Lower leg skin (tissue), 4 donors: ENCODE results near the gene UBE3D. TPM values are rescaled to one million over a fixed set of nuclear protein-coding genes. Genes with fewer than 3 reads are reported as not detected.

Experiments
- DNase-seq, 2 donors: peaks; one replicate each; pipeline ENCODE4 v3.0.0-alpha.2; 2019; ENCODE audit warnings: low spot score in 2 of 2
- H3K4me3 ChIP-seq: fragments of 200-600 bp; sonication (generic); 2 replicates; pipeline ENCODE4 v1.5.1; 2017; ENCODE audit warnings: mild to moderate bottlenecking, low read depth; ENCODE audit not compliant: poor library complexity, severe bottlenecking
- POLR2A ChIP-seq, 2 donors: fragments of 450-650 bp; IDR thresholded peaks; one replicate each; pipeline ENCODE4 v1.6.1; 2016 to 2017; ENCODE audit warnings: antibody characterized with exemption in 2 of 2, mild to moderate bottlenecking in 1 of 2, moderate library complexity in 1 of 2
- WGBS, 2 donors: methylation state at CpG; one replicate each; pipeline ENCODE4 v1.1.5; 2018; 5-methylcytosine and 5-hydroxymethylcytosine counted together
- intact Hi-C: fragments of 100-400 bp; cut with DNase I; formaldehyde crosslinking; loops from one replicate; pipeline ENCODE4 v1.15.0; 2023; ENCODE audit warnings: low total_unique reads
- total RNA-seq, 4 donors: library from RNA; depleted of rRNA; stranded (reverse); fragments of >200 nt; gene quantifications; one replicate each; pipeline ENCODE4 v1.1.0, GENCODE V29; 2016
- TF ChIP-seq, protein P1 (sequence below), 3 donors: fragments of 450-650 bp; IDR thresholded peaks; one replicate each; pipeline ENCODE4 v1.5.1; 2016; ENCODE audit warnings: antibody characterized with exemption in 3 of 3, mild to moderate bottlenecking in 3 of 3, moderate library complexity in 2 of 3

UBE3D gene
- total RNA-seq, 4 donors from 2014 or later, result 5.1 to 5.8 (median 5.2) TPM

DNA sequence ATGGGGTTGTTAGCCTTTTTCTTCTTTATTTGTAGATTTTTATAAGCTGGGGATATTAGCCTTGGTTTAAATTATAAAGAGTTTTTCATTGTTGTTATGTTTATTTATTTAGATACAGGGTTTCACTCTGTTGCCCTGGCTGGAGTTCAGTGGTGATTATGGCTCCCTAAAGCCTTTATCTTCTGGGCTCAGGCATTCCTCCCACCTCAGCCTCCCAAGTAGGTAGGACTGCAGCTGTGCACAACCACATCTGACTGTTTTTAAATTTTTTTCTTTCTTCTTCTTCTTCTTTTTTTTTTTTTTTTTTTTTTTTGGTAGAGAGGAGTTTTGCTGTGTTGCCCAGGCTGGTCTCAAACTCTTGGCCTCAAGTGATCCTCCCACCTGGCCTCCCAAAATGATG, 80.9 kb downstream of the UBE3D start:
- no peak overlapping the region for H3K4me3 ChIP-seq
- intact Hi-C loops, result no loop called here
- no peak for DNase-seq
- TF ChIP-seq POLR2A (IDR thresholded peaks at IDR 0.05), result no peak
- TF ChIP-seq, protein P1, sequence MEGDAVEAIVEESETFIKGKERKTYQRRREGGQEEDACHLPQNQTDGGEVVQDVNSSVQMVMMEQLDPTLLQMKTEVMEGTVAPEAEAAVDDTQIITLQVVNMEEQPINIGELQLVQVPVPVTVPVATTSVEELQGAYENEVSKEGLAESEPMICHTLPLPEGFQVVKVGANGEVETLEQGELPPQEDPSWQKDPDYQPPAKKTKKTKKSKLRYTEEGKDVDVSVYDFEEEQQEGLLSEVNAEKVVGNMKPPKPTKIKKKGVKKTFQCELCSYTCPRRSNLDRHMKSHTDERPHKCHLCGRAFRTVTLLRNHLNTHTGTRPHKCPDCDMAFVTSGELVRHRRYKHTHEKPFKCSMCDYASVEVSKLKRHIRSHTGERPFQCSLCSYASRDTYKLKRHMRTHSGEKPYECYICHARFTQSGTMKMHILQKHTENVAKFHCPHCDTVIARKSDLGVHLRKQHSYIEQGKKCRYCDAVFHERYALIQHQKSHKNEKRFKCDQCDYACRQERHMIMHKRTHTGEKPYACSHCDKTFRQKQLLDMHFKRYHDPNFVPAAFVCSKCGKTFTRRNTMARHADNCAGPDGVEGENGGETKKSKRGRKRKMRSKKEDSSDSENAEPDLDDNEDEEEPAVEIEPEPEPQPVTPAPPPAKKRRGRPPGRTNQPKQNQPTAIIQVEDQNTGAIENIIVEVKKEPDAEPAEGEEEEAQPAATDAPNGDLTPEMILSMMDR (IDR thresholded peaks at IDR 0.05), result no peak

DNA sequence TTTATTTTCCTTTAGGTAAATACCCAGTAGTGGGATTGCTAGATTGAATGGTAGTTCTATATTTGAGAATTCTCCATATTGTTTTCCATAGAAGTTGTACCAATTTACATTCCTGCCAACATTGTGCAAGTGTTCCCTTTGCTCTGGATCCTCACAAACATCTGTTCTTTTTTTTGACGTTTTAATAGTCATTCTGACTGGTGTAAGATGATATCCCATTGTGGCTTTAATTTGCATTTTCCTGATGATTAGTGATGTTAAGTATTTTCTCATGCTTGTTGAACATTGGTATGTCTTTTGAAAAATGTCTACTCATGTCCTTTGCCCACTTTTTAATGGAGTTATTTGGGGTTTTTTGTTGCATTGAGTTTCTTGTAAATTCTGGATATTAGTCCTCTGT, 85.6 kb downstream of the UBE3D start:
- no peak for DNase-seq
- no peak for TF ChIP-seq POLR2A (IDR thresholded peaks at IDR 0.05)
- TF ChIP-seq, protein P1 (IDR thresholded peaks at IDR 0.05), result no peak
- 27 to 44% methylated on average over 1 of the region's 1 CpG for WGBS, 2 donors
- H3K4me3 ChIP-seq, result no peak overlapping the region
- intact Hi-C loops, result no loop called here

DNA sequence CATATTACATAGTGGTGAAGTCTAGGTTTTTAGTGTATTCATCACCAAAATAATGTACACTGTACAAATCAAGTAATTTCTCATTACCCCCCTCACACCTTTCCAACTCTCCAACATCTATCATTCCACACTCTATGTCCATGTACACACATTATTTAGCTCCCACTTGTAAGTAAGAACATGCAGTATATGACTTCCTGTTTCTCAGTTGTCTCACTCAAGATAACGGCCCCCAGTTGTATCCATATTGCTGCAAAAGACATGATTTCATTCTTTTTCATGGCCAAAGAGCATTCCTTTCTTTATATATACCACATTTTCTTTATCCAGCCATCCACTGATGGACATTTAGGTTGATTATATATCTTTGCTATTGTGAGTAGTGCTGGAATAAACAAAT, 86.0 kb downstream of the UBE3D start:
- WGBS, 2 donors, result 74 to 77% methylated on average over 1 of the region's 1 CpG
- H3K4me3 ChIP-seq, result no peak overlapping the region
- no peak for DNase-seq
- no peak for TF ChIP-seq POLR2A (IDR thresholded peaks at IDR 0.05)
- TF ChIP-seq, protein P1 (IDR thresholded peaks at IDR 0.05), result no peak
- intact Hi-C loops, result no loop called here

DNA sequence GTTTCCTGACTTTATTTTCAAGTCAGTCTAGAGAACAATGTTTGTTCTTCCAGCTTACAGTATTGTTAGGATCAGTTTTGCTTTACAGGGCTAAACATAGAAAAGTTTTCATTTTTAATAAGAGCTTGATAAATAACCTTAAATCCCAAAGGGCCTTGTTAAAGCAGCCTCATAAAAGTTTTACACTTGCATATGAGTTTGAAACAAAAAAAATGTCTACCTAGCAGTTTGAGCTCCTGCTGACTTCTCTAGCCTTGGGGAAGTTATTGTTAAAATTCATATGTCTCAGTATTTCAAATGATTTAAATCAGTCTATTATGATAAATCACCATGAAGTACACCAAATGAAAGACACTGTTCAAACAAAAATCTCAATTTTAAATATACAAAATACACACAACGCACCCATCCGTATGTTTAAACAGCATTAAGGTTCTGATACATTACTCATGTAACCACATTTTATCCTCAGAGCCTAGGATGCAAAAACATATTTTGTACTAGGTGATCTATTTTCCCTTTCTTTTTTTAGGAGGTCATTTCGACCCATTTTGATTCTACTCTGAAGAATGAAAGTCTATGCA, 87.2 kb downstream of the UBE3D start:
- 77 to 91% methylated on average over 3 of the region's 3 CpGs for WGBS, 2 donors
- TF ChIP-seq, protein P1 (IDR thresholded peaks at IDR 0.05), result no peak
- TF ChIP-seq POLR2A (IDR thresholded peaks at IDR 0.05), result no peak
- intact Hi-C loops, result no loop called here
- DNase-seq, result no peak
- no peak overlapping the region for H3K4me3 ChIP-seq

DNA sequence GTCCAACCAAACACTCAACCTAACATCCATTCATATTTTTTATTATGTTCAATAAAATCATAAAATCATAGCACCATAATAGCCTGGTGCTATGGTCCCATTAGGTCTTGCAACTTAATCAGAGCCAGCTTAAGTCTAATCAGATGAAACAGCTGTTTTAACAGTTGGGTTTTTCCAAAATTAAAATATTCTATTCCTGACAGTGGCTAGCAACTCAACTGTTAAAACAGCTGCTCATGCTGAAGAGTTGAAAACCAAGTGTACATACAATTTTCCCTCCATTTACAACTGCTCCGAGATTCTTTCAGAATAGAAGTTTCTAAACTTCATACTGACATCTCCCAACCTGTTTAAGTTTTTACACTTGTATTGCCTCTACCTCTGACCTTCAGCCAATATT, 89.5 kb downstream of the UBE3D start:
- no peak overlapping the region for H3K4me3 ChIP-seq
- intact Hi-C loops, result no loop called here
- 87 to 94% methylated on average over 1 of the region's 1 CpG for WGBS, 2 donors
- no peak for DNase-seq
- no peak for TF ChIP-seq POLR2A (IDR thresholded peaks at IDR 0.05)
- TF ChIP-seq, protein P1 (IDR thresholded peaks at IDR 0.05), result no peak

DNA sequence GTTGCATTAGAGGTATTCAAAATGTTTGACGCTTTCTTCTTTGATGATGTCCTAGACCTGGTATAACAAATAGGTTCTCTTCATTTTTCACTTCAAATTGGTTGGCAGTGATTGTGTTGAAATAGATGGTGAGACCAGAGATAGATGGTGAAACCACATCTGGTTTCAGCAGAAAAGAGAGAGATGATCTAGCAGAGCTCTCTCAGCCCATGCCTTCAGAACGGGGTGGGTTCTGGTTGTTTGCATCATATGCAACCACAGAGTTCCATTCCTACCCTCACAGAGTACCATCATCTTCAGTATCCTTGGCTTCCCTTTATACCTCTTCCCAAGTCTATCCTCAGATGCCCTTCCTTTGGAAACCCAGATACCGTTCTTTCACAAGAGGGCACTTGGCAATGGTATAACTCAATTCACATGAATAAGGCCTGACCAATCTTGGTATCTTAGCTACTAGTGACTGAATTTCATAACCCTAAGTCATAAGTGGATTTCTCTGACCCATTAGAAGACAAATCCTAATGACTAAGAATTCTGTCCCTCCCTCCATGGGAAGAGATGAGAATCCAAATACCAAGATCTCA, 93.7 kb downstream of the UBE3D start:
- TF ChIP-seq, protein P1 (IDR thresholded peaks at IDR 0.05), result no peak
- no peak for TF ChIP-seq POLR2A (IDR thresholded peaks at IDR 0.05)
- no peak for DNase-seq
- WGBS, 2 donors, result 94 to 96% methylated on average over 3 of the region's 3 CpGs
- intact Hi-C loops, result no loop called here
- no peak overlapping the region for H3K4me3 ChIP-seq
